DND-41 (cell line): ENCODE data around the gene EXOG.

Experiments used
- ATAC-seq: fragments of 200-7000 bp; cut with Tn5 transposase; 3 replicates; pipeline ENCODE4 v1.9.1; 2021; ENCODE audit warnings: low read depth; ENCODE audit not compliant: insufficient read depth
- DNase-seq: peaks from one replicate; pipeline ENCODE4 v3.0.0-alpha.2; 2020
- H2AFZ ChIP-seq: 2 replicates; pipeline ENCODE4 v1.6.0; 2012; ENCODE audit warnings: low read depth, low read length
- H3K27ac ChIP-seq: 2 replicates; pipeline ENCODE4 v1.5.1; 2012; ENCODE audit warnings: low read length, inconsistent platforms
- H3K27me3 ChIP-seq: fragments of 200-600 bp; sonication (generic); 2 replicates; pipeline ENCODE4 v1.6.0; 2012; ENCODE audit warnings: low read length, mild to moderate bottlenecking, inconsistent platforms; ENCODE audit not compliant: insufficient read depth, poor library complexity
- H3K36me3 ChIP-seq: 2 replicates; pipeline ENCODE4 v1.5.1; 2012; ENCODE audit warnings: low read length, inconsistent platforms; ENCODE audit not compliant: insufficient read depth
- H3K4me1 ChIP-seq: 2 replicates; pipeline ENCODE4 v1.5.1; 2012; ENCODE audit warnings: mild to moderate bottlenecking, low read length; ENCODE audit not compliant: insufficient read depth
- H3K4me2 ChIP-seq: 2 replicates; pipeline ENCODE4 v1.6.0; 2012; ENCODE audit warnings: mild to moderate bottlenecking, moderate library complexity, low read length, inconsistent platforms; ENCODE audit not compliant: insufficient read depth
- H3K4me3 ChIP-seq, 2 experiments: fragments of 200-600 bp in 1 of 2; shearing (Covaris generic) in 1 of 2; 2 replicates each; pipeline ENCODE4 v1.5.1; 2012 to 2016; ENCODE audit warnings: inconsistent platforms in 2 of 2, low read length in 2 of 2, mild to moderate bottlenecking in 2 of 2, low read depth in 1 of 2, moderate library complexity in 1 of 2
- H3K79me2 ChIP-seq: 2 replicates; pipeline ENCODE4 v1.6.0; 2012; ENCODE audit warnings: low read length, inconsistent platforms; ENCODE audit not compliant: insufficient read depth
- H3K9ac ChIP-seq: 2 replicates; pipeline ENCODE4 v1.6.0; 2012; ENCODE audit warnings: low read depth, mild to moderate bottlenecking, inconsistent platforms, low read length, moderate library complexity
- H3K9me3 ChIP-seq: 2 replicates; pipeline ENCODE4 v1.5.1; 2012; ENCODE audit warnings: low read length, moderate library complexity, mild to moderate bottlenecking, inconsistent platforms; ENCODE audit not compliant: insufficient read depth, severe bottlenecking
- H4K20me1 ChIP-seq: 2 replicates; pipeline ENCODE4 v1.6.0; 2012; ENCODE audit warnings: low read length; ENCODE audit not compliant: insufficient read depth
- EZH2 ChIP-seq: IDR thresholded peaks from 3 replicates; pipeline ENCODE4 v1.6.1; 2012; ENCODE audit warnings: borderline replicate concordance, low read depth, mild to moderate bottlenecking, moderate library complexity, low read length, inconsistent platforms; ENCODE audit not compliant: severe bottlenecking
- TF ChIP-seq, protein P1 (sequence below): IDR thresholded peaks from 2 replicates; pipeline ENCODE4 v1.5.1; 2012; ENCODE audit warnings: borderline replicate concordance, low read length, moderate library complexity, mild to moderate bottlenecking; ENCODE audit not compliant: poor library complexity, severe bottlenecking; ENCODE audit errors: extremely low read depth

EXOG gene

GRCh38 chr3:38521391-38521987 lies 25.3 kb downstream of the EXOG start:
- H3K4me1 ChIP-seq: peaks cover 15% of the 10 kb centered on the region
- H3K36me3 ChIP-seq: peaks cover 48% of the 10 kb centered on the region
- no peak overlapping the region for H2AFZ ChIP-seq
- H3K9ac ChIP-seq: no peak overlapping the region
- 0 out of 2 replicates have a peak, but pooled peaks cover 2% of the 10 kb centered on the region for H3K79me2 ChIP-seq
- no peak overlapping the region for H3K4me2 ChIP-seq
- ATAC-seq (peak; percentile 70), DNase-seq (peak; percentile 73)
- H4K20me1 ChIP-seq: peaks cover 8% of the 10 kb centered on the region; the same call in 1 of the 2 replicates
- TF ChIP-seq, protein P1, sequence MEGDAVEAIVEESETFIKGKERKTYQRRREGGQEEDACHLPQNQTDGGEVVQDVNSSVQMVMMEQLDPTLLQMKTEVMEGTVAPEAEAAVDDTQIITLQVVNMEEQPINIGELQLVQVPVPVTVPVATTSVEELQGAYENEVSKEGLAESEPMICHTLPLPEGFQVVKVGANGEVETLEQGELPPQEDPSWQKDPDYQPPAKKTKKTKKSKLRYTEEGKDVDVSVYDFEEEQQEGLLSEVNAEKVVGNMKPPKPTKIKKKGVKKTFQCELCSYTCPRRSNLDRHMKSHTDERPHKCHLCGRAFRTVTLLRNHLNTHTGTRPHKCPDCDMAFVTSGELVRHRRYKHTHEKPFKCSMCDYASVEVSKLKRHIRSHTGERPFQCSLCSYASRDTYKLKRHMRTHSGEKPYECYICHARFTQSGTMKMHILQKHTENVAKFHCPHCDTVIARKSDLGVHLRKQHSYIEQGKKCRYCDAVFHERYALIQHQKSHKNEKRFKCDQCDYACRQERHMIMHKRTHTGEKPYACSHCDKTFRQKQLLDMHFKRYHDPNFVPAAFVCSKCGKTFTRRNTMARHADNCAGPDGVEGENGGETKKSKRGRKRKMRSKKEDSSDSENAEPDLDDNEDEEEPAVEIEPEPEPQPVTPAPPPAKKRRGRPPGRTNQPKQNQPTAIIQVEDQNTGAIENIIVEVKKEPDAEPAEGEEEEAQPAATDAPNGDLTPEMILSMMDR: peak; percentile 96
- TF ChIP-seq EZH2: no peak
- H3K27me3 ChIP-seq: no peaks in the 10 kb centered on the region
- no peaks in the 10 kb centered on the region for H3K9me3 ChIP-seq
- H3K27ac ChIP-seq: no peak overlapping the region
- no peak overlapping the region for H3K4me3 ChIP-seq

GRCh38 chr3:38522002-38522401 lies 25.9 kb downstream of the EXOG start:
- Histone ChIP-seq H2AFZ (no peak overlapping the region), H3K9me3 (no peaks in the 10 kb centered on the region), H3K4me3 (no peak overlapping the region), H3K27ac (no peak overlapping the region), H3K36me3 (peaks cover 47% of the 10 kb centered on the region), H3K9ac (no peak overlapping the region), H3K4me2 (no peak overlapping the region), H3K27me3 (no peaks in the 10 kb centered on the region), H3K79me2 (0 out of 2 replicates have a peak, but pooled peaks cover 2% of the 10 kb centered on the region), H3K4me1 (peaks cover 15% of the 10 kb centered on the region), H4K20me1 (peaks cover 8% of the 10 kb centered on the region; the same call in 1 of the 2 replicates)
- no peak for DNase-seq
- no peak for ATAC-seq
- TF ChIP-seq, protein P1: no peak
- TF ChIP-seq EZH2: no peak

DNA sequence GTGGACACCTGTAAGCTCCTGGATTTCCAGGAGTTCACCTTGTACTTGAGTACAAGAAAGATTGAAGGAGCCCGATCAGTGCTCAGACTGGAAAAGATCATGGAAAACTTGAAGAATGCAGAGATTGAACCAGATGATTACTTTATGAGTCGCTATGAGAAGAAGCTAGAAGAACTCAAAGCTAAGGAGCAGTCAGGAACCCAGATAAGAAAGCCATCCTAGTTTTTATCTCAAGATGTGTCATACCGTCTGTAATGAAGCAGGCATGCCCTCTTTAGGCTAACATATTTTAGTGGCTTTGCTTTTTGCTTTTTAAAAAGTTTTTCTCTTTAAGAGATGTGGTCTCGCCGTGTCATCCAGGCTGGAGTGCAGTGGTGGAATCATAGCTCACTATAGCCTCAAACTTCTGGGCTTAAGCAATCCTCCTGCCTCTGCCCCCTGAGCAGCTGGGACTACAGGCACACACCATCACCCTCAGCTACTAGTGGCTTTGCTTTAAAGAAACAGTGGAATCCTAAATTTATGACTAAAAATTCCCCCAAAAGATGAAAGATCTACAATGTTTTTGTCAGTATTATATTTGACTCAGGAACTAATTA lies 28.1 kb downstream of the EXOG start:
- no peak overlapping the region for H3K27ac ChIP-seq
- peaks cover 8% of the 10 kb centered on the region for H3K4me1 ChIP-seq
- H3K4me3 ChIP-seq: no peak overlapping the region
- TF ChIP-seq EZH2: no peak
- TF ChIP-seq, protein P1: no peak
- H3K27me3 ChIP-seq: no peaks in the 10 kb centered on the region
- no peak overlapping the region for H3K9ac ChIP-seq
- no peaks in the 10 kb centered on the region for H3K9me3 ChIP-seq
- ATAC-seq: no peak
- H3K4me2 ChIP-seq: no peak overlapping the region
- H4K20me1 ChIP-seq: peaks cover 11% of the 10 kb centered on the region
- 0 out of 2 replicates have a peak, but pooled peaks cover 2% of the 10 kb centered on the region for H3K79me2 ChIP-seq
- no peak overlapping the region for H2AFZ ChIP-seq
- H3K36me3 ChIP-seq: peaks cover 58% of the 10 kb centered on the region
- no peak for DNase-seq
